Superior temporal gyrus (tissue), 1 donor: ENCODE measurements around the gene RPS6KA2.
"Not testable (repeated sequence)": the region's sequence is repeated elsewhere in the genome, so short reads cannot be mapped to it uniquely, and the experiment has no call there.

Experiments
- DNase-seq: peaks from one replicate; pipeline ENCODE4 v3.0.0-alpha.2; 2016; ENCODE audit errors: extremely low spot score

RPS6KA2 gene

GRCh38 chr6:166554316-166554715, 72.7 kb downstream of the RPS6KA2 start:
- peak; percentile 45 for DNase-seq

- DNase-seq: peak; percentile 65
Measured at GRCh38 chr6:166553563-166554271, 73.3 kb downstream of the RPS6KA2 start.

- no peak for DNase-seq
Measured at GRCh38 chr6:166552600-166552999, 74.5 kb downstream of the RPS6KA2 start.

- no peak for DNase-seq
Measured at GRCh38 chr6:166551754-166552495, 75.1 kb downstream of the RPS6KA2 start.

- DNase-seq: no peak
Measured at GRCh38 chr6:166546653-166547052, 80.4 kb downstream of the RPS6KA2 start.

- DNase-seq: no peak
Measured at GRCh38 chr6:166545156-166546034, 81.7 kb downstream of the RPS6KA2 start.

GRCh38 chr6:166544296-166544605, 82.8 kb downstream of the RPS6KA2 start:
- DNase-seq: no peak

GRCh38 chr6:166543603-166544295, 83.3 kb downstream of the RPS6KA2 start:
- no peak for DNase-seq

GRCh38 chr6:166542580-166542912, 84.5 kb downstream of the RPS6KA2 start:
- DNase-seq: no peak

- no peak for DNase-seq
Measured at GRCh38 chr6:166541876-166542579, 85.0 kb downstream of the RPS6KA2 start.

- DNase-seq: no peak
Measured at GRCh38 chr6:166541366-166541765, 85.7 kb downstream of the RPS6KA2 start.

- DNase-seq: peak; percentile 61
Measured at GRCh38 chr6:166540631-166541331, 86.3 kb downstream of the RPS6KA2 start.

- DNase-seq: no peak
Measured at GRCh38 chr6:166539543-166539942, 87.5 kb downstream of the RPS6KA2 start.

- DNase-seq: not testable (repeated sequence)
Measured at GRCh38 chr6:166539011-166539385, 88.1 kb downstream of the RPS6KA2 start.

GRCh38 chr6:166538297-166539010, 88.6 kb downstream of the RPS6KA2 start:
- DNase-seq: no peak

GRCh38 chr6:166534658-166535406, 92.2 kb downstream of the RPS6KA2 start:
- no peak for DNase-seq

GRCh38 chr6:166533205-166533824, 93.7 kb downstream of the RPS6KA2 start:
- DNase-seq: no peak

- DNase-seq: no peak
Measured at GRCh38 chr6:166532302-166532701, 94.7 kb downstream of the RPS6KA2 start.
